Skin epidermis (tissue), 12 donors: ENCODE results near the gene GP5.

ENCODE experiments used
- H3K27ac ChIP-seq, 21 experiments: fragments of 200-600 bp; sonication (generic) in 11 of 21; one replicate each; pipeline ENCODE4 v1.5.0; 2020; ENCODE audit warnings: mild to moderate bottlenecking in 3 of 21, inconsistent platforms in 2 of 21, moderate library complexity in 2 of 21
- H3K4me3 ChIP-seq, 7 experiments: fragments of 200-600 bp; sonication (generic) in 2 of 7; one replicate each; pipeline ENCODE4 v1.5.0; 2020; ENCODE audit warnings: inconsistent platforms in 2 of 7, mild to moderate bottlenecking in 2 of 7, moderate library complexity in 1 of 7

The GP5 gene

DNA sequence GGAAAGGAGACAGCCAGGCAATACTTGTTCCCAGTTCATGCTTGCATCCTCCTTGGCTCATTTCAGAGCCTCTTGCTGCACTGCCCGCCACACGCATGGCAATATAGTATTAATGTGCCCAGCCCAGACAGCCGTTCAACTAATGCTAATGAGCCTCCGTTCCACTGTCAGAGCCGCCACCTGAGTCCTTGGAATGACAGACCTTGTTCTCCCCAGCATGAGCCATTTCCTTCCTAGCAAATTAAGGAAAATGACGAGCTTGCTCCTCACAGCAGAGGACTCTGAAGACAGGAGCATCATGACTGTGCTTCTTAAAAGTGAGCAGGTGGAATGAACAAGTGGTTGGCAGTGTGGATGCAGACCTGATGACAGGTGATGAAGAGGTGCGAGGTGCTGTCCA is 18.7 kb downstream of the GP5 start:
- H3K27ac ChIP-seq: peak overlapping the region in 1 of 21 experiments; percentile 22
- H3K4me3 ChIP-seq: no peak overlapping the region

DNA sequence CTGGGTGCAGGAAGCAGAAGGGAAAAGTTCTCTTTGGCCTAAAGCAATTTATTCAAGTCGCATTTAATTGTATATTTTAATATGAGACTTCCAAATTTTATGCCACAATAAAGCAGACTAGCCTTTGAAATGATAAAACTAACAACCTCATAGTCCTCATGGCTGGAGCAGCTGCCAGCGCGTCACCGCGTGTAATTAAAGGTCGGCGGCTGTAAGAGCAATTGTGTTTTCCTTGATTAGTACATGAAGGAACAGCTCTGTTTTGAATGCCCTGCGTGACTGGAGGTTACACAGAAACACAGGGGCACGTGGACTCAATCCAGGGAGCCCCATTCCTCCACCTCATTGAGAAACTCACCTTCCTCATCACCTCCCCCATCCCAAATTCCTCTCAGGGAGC is 19.4 kb downstream of the GP5 start:
- Histone ChIP-seq H3K4me3 (no peak overlapping the region), H3K27ac (peak overlapping the region in 1 of 21 experiments; percentile 22)

DNA sequence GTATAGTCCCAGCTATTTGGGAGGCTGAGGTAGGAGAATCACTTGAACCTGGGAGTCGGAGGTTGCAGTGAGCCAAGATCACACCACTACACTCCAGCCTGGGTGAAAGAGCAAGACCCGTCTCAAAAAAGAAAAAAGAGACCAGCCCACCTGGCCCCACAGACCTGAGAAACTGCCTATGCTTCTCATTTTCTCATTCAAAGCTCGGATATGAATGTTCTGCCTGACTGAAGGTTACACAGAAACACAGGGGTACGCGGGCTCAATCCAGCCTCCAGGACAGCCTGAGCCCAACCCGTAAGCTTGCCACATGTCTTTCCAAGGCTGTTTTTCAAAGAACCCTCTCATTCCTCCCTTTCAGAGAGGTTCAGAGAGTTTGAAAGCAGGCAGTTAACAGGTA is 19.8 kb downstream of the GP5 start:
- Histone ChIP-seq H3K27ac (no peak overlapping the region), H3K4me3 (no peak overlapping the region)

DNA sequence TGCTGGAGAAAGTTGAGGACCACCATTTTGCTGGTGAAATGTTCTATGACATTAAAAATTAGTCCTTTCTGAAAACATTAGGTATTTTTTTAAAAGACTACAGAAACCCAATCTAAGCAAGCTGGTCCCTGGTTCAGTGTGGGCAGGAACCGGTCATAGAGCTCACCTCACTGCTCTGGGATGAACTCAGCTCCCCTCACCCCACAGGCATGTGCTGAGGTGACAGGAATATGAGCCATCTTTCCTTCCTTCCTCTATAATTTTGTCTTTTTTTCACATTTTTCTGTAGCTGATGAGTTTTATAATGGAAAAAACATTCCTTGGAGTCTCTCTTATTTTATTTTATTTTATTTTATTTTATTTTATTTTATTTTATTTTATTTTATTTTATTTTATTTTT is 21.4 kb downstream of the GP5 start:
- H3K4me3 ChIP-seq: no peak overlapping the region
- H3K27ac ChIP-seq: no peak overlapping the region

DNA sequence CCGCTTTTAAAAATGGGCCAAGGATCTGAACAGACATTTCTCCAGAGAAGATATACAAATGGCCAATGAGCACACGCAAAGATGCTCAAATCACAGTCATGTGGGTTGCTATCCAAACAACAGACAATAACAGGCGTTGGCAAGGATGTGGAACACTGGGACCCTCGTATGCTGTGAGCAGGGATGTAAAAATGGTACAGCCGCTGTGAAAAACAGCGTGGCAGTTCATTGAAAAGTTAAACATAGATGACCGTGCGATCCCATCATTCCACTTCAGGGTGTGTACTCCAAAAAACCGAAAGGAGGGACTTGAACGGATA is 22.9 kb downstream of the GP5 start:
- H3K27ac ChIP-seq: no peak overlapping the region
- no peak overlapping the region for H3K4me3 ChIP-seq

DNA sequence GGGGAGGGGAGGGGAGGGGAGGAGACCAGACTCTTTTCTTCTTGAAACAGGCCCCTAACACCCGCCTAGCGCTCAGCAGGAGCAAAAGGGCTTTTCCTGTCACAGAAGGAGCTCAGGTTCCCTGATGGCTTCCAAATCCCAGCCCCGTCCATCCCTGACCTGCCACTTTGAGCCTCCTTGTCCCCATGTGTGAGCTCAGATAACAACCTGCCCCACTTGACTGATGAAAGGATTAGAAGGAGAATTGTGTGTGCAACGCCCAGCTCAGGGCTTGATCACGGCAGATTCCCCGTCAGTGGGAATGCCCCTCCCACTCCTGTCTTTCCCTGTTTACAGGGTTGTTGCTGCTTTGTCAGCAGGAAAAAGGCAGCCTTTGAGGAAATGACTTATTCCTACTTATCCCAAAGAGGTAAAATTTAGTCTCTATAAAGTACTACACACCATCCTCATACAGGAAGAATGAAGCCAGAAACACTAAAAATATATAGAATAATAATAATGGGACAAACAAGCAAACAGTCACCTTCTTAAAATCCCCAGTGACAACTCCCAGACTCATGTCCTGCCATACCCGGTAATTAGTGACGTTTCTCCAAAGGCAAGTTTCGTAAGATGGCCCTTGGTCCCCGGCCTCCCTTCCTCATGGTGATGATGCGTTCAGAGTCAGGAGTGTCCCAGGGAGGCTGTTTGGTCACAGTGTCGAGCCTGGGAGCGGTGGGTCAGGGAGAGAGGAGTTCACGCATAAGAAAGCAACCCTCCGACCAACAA is 23.4 kb downstream of the GP5 start:
- Histone ChIP-seq H3K4me3 (no peak overlapping the region), H3K27ac (no peak overlapping the region)

DNA sequence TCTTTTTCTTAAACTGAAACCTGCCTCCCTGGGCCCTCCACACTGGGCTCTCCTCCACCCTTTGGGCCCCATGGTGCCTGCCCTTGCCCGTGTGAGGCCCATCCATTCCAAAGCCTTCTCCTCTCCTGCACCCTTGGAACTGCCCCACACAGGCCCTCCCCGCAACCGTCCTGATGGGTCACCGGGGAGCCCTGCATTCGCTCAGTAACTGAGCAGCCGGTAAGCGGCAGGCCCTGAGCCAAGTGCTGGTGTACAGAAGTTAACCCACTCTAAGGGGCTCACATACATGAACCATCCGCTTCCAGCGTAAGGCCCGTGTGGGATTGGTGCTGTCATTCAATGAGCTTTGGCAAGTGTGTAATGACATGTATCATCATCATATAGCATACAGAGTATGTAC is 24.1 kb downstream of the GP5 start:
- Histone ChIP-seq H3K27ac (no peak overlapping the region), H3K4me3 (no peak overlapping the region)

DNA sequence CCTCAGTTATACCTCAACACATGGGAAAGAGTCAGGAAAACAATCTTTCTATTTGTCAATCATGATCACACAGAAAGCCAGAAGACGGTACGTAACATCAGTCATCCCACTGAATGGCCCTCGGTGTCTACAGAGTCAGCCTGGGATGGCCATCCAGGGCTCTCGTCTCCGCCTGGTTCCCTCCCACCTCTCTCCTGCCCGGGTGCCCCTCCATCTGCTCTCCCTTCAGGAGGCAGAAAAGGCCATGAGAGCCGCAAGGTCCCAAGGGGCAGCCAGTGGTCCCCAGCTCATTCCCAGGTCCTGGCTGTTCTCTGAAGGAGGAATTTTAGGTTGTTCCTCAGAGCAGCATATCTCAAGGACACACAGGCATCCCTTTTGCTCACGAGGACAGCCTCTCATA is 25.2 kb downstream of the GP5 start:
- no peak overlapping the region for H3K4me3 ChIP-seq
- no peak overlapping the region for H3K27ac ChIP-seq

DNA sequence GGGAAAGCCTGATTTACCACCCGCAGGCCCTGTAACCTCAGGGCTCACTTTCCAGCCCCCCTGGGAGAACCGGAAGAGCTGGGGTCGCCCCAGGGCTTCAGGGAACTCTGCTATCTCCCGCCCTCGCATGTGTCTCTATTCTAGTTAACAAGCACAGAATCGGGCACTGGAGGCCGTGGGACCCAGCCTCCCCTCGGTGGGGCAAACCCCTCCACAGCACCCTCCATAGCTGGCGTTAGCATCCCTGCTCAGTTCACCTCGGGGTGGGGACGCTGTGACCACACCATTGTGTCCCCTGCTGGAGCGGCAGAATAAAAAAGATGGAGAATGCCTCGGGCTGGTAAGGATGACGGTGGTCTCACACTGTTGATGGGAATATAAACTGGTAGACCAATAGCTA is 26.0 kb downstream of the GP5 start:
- Histone ChIP-seq H3K27ac (no peak overlapping the region), H3K4me3 (no peak overlapping the region)

DNA sequence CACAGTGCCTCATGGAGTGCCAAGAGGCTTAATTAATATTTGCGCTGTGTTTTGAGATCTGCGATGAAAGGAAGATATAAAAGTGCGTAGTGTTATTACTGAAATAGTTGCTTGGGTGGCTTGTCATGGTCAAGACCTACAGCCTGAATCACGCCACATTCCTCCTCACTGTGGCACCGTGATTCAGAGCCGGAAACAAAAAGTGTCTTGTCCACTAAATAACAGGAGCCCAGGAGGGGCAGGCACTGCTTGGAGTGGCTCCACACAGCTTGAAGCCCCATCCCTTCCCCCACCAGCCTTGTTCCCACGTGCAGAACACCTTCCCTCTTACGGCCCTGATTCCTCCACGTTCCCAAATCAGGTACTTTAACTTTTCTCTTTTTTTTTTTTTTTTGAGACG is 28.3 kb downstream of the GP5 start:
- no peak overlapping the region for H3K27ac ChIP-seq
- no peak overlapping the region for H3K4me3 ChIP-seq

DNA sequence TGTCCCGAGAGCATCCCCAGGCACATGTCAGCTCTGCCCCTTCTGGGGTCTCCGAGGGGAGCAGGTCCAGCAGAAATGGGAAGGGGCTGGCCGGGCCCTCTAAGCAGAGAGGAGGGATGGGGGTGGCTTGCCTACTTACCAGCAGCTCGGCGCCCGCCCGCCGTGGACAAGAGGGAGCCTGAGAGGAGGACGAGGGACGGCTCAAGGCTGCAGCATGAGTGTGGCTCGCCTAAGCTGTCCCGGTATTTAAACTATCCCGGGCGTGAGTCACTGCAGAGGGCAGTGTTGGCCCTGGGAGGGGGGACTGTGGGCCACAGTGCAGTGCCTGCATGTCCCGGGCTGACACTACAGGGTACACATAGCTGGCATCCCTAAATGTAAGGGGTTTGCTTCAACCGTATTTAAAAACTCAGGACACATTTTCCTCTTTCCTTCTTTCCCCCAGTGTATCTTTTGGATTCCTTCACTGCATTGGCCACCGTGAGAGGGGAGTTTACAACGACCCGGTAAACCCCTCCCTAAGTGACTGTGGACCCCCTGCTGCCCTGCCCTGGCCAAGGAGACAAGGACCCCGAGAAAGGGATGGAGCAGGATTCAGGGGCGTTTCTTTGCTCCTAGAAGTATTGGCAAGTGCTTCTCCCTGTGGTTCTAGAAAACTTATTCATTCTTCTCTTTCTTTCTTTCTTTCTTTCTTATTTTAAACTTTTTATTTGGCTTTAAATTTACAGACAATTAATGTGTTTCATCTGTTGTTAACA is 29.4 kb downstream of the GP5 start, which contains the start of gene LRRC15:
Gene LRRC15 (minus strand): TSS at position 222 of the 758 bp plus-strand sequence. CDS start 8,700 bp downstream, outside the sequence.
- peak within 1 kb of the TSS in 16 of 21 experiments; percentile 17 to 82 (median 54) for H3K27ac ChIP-seq

DNA sequence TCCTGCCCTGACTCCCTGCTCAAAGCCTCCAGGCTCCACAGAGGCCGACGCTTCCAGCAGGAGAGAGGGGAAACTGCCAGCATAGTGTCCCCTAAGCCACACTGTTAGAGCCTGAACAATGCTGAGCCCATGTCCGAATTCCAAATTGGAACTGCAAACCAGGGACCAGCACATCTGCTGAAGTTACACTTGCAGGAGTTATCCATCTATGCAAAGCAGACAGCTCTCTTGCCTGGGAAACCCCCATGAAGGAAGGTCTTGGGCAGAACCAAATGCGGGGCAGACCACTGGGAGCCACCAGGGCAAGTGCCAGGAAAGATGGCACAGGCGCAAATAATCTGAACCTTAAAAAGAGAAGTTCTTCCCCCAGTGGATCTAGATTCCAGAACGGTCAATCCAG is 30.1 kb downstream of the GP5 start:
- Histone ChIP-seq H3K27ac (peak overlapping the region in 16 of 21 experiments; percentile 17 to 82 (median 54)), H3K4me3 (peak overlapping the region; percentile 8 to 29 (median 21))

More for the DNA sequence above, 29.4 kb downstream of the GP5 start, which contains the start of gene LRRC15:
- H3K4me3 ChIP-seq: peak within 1 kb of the TSS; percentile 8 to 29 (median 21)

DNA sequence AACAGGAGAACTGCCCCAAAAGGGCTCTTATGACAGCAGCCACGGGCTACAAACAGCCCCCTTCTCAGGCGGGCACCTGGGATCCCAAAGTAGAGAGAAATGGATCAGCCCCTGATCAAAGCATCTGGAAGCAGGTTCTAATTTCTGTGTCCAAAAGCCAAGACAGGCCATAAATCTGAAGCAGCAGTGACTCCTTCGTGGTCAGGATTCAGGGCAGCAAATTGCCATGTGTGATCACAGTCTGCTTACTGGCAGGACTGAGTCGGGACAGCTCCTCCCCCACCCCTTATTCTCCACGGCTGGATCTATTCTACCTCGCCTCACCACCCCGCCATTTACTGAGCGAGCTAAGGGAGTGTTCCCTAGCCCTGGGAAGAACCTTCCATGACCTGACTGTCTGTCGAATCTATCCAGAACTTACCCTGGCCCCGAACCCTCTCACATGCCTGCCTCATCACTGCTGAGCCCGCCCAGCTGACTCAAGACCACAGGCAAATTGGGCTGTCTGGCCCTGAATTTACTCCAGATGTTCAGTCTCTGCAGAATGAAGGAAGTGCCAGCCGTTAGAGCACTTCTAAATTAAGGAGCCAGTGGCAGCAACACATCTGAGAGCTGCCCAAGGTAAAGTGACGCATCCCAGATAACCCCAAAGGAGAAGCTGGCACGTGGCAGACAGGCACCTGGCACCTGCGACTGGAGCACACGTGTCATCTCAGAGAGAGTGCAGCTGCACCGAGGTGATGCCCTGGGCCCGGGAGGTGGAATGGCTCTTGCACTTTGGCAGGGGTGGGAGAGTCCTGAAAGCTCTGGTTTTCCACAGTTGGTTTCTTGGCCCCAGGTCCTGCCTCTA is 30.8 kb downstream of the GP5 start:
- peak overlapping the region in 5 of 7 experiments; percentile 16 to 29 (median 21) for H3K4me3 ChIP-seq
- H3K27ac ChIP-seq: peak overlapping the region in 17 of 21 experiments; percentile 21 to 82 (median 56)

DNA sequence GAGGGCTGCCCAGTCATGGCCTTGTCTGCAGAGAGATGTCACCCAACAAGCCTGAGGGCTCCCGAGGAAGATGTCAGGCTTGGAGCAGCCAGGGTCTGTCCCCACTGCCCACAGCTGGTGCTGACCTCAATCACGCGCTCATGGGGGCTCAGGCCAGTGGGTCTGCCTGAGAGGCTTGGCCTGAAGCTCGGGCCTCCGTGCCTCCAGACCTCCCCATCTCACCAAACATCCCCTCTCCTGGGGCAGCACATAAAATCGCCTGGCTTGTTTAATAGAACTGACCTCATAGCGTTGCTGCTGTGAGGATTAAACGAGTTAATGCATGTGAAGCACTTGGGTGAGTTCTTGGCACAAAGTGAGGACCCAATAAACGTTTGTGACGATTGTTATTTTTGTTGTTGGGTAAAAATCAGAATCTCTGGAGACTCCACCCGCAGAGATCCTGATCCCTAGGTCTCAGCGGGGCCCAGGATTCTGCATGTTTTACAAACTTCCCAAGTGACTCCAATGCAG is 33.0 kb downstream of the GP5 start:
- Histone ChIP-seq H3K4me3 (no peak overlapping the region), H3K27ac (peak overlapping the region in 9 of 21 experiments; percentile 4 to 67 (median 20))

DNA sequence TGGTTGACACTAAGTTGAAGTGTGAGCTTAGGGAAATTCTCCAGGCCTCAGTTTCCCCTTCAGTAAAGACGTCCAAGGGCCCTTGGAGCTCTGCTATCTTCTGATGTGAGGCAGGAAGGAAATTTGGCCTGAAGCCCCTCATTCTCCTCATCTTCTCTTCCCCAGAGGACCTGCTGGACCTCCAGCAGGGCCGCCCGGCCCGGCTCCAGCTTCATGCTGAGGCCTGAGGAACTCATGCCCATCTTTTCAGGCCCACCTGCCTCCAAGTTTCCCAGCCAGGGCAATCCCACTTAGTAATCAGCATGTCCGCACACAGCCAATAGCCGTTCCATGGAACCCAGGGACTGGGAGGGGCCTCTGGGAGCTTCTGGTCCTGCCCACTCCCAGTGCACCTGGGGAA is 33.5 kb downstream of the GP5 start:
- peak overlapping the region in 12 of 21 experiments; percentile 3 to 67 (median 17) for H3K27ac ChIP-seq
- no peak overlapping the region for H3K4me3 ChIP-seq

DNA sequence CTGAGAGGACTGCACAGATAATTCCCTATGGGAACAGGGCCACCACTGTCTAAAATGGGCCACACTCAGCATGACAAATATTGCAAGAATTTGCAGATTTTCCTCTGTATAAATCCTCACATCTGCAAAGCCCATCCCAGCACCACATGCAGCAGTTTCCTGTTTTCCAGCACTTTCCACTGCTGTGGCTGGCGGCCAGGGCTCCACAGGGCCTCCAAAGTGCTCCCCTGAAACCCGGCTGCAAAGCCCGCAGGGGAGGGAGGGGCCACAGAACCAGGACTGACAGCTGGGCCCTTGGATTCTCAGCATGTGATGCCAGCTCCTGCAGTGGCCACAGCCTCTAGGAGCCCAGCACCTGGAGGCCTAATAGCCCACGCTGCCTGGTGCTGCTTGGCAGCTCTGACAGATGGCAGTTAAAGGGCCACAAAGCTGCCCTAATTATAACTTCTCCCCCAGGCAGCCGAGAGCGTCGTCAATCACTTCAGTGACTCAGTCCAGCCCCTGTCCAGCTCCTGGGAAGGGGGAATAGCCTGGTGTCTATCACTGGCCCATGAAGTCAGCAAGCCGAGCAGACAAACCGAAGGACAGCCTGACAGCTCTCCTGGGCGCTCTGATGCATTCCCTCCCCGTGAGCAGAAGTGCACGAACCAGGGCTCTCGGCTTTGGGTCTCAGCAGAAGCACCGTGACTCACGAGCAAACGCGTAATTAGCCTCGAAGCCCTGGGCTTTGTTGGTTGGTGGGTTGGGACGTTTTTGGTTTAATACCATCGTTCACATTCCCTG is 34.2 kb downstream of the GP5 start:
- Histone ChIP-seq H3K4me3 (no peak overlapping the region), H3K27ac (peak overlapping the region in 11 of 21 experiments; percentile 8 to 67 (median 53))

DNA sequence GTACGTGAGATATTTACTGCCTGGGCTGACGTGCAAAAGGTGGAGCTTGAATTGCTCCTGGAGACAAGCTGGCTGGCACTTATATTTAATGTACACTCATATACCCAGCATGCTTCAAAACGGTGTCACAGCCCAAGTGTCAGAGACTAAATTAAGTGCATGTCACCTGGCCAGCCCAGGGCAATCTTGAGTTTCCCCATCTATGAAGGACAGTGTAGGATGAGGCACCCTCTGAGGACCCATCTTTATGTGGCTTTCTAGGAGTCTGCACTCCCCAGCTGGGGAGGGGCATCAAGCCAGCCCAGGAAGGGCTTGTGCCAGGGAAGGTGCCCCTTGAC is 34.8 kb downstream of the GP5 start:
- peak overlapping the region in 3 of 21 experiments; percentile 60 to 67 (median 66) for H3K27ac ChIP-seq
- H3K4me3 ChIP-seq: no peak overlapping the region

DNA sequence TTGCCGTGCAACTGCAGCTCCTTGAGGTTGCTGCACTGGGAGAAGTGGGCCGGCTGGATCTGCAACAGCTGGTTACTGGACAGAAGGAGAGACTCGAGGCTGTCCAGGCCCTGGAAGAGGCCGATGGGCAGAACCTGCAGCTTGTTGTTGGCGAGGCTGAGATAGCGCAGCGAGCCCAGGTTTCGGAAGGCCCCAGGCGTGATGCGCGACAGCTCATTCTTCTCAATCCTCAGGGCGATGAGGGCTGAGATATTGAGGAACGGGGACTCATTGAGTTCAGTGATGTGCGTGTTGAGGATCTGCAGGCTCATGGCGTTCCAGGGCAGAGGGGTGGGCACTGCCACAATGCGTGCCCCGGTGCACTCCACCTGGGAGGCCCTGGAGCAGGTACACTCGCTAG is 38.5 kb downstream of the GP5 start:
- no peak overlapping the region for H3K4me3 ChIP-seq
- no peak overlapping the region for H3K27ac ChIP-seq

DNA sequence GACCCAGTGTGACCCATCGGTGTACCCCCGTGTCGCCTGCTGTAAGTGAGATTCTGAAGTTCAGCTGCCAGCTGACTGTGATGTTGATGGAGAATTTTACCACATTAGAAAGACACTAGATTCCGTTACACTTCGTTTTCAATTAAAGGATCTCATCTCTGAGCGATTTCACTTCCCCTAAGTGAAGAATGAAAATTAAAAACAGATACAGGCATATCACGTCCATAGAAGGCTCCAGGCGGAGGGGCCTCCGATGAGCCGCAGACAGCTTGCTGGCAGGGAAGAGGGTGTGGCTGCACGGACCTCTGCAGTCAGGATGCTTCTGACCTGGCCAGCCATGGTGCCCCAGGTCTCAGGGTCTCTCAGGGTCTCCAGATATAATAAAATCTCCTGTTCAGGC is 41.4 kb downstream of the GP5 start:
- Histone ChIP-seq H3K27ac (no peak overlapping the region), H3K4me3 (no peak overlapping the region)
